Testis (tissue), 2 donors: ENCODE results near the gene CCDC158.

Source experiments
- POLR2A ChIP-seq: fragments of 450-650 bp; IDR thresholded peaks from one replicate; pipeline ENCODE4 v1.6.1; 2017; ENCODE audit warnings: antibody characterized with exemption, mild to moderate bottlenecking, moderate library complexity
- TF ChIP-seq, protein P1 (sequence below), 3 experiments: fragments of 450-650 bp in 2 of 3; fragments of 200-600 bp in 1 of 3; sonication (generic) in 1 of 3; IDR thresholded peaks; one replicate each; pipeline ENCODE4 v1.5.1; 2016 to 2019; ENCODE audit warnings: antibody characterized with exemption in 3 of 3, mild to moderate bottlenecking in 2 of 3, moderate library complexity in 1 of 3

GRCh38 chr4:76301775-76302162 is 119.2 kb downstream of the CCDC158 start:
- TF ChIP-seq, protein P1, sequence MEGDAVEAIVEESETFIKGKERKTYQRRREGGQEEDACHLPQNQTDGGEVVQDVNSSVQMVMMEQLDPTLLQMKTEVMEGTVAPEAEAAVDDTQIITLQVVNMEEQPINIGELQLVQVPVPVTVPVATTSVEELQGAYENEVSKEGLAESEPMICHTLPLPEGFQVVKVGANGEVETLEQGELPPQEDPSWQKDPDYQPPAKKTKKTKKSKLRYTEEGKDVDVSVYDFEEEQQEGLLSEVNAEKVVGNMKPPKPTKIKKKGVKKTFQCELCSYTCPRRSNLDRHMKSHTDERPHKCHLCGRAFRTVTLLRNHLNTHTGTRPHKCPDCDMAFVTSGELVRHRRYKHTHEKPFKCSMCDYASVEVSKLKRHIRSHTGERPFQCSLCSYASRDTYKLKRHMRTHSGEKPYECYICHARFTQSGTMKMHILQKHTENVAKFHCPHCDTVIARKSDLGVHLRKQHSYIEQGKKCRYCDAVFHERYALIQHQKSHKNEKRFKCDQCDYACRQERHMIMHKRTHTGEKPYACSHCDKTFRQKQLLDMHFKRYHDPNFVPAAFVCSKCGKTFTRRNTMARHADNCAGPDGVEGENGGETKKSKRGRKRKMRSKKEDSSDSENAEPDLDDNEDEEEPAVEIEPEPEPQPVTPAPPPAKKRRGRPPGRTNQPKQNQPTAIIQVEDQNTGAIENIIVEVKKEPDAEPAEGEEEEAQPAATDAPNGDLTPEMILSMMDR (IDR thresholded peaks at IDR 0.05), result no peak
- no peak for TF ChIP-seq POLR2A
